GM10266 (cell line): ENCODE results near the gene PIK3C2G.

Source experiments
- DNase-seq: peaks from one replicate; pipeline ENCODE4 v3.0.0; 2012; ENCODE audit errors: extremely low spot score
- CTCF ChIP-seq: IDR thresholded peaks from 2 replicates; pipeline ENCODE4 v1.5.1; 2012; ENCODE audit warnings: mild to moderate bottlenecking, low read depth; ENCODE audit not compliant: control insufficient read depth, insufficient read depth; ENCODE audit errors: missing control alignments

PIK3C2G gene

GRCh38 chr12:18261273-18261672 lies at the start of gene PIK3C2G:
Gene PIK3C2G, plus strand, starts transcription at chr12:18261518. Its CDS starts 20,564 bp downstream, at chr12:18282082.
- TF ChIP-seq CTCF: no peak
- no peak for DNase-seq

DNA sequence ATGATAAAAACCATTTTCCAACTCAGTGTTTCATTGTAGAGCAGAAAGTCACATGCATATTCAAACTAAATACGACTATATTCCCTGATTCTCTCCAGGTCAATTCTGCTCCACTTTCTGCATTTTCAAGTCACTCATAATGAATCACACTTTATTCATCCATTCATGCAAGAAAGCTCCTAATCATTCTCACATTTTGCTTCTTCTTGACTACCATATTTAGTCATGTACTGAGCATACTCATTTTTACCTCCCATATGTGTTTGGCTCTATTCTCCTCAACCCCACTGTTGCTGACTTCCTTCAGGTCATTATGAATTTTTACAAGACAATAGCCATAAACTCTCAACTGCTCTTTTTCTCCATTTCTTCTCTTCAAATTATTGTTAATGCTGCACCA lies 43.4 kb upstream of the PIK3C2G start:
- no peak for DNase-seq
- no peak for TF ChIP-seq CTCF

DNA sequence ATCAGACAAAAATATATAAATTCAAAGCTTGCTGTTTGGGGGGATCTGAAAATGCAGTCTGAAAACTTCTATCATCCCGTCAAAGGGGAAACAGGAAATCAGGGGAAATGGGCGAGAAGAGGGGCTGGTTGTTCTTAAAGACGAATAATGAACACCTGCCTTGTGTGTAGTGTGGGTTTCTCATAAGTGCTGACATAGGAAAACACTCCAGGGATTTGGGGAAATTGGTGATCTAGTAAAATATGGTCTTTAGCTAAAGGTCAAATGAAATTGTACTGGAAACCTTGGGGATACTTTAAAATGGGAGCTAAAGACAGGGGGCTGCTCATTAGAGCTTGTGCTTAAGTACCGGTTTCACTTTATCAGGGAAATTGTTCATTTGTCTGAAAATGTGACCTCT lies 39.6 kb upstream of the PIK3C2G start:
- no peak for DNase-seq
- no peak for TF ChIP-seq CTCF

GRCh38 chr12:18222699-18223098 lies 38.6 kb upstream of the PIK3C2G start:
- TF ChIP-seq CTCF: no peak
- no peak for DNase-seq

- TF ChIP-seq CTCF: peak; percentile 41
- DNase-seq: peak; percentile 8
These were observed 36.6 kb upstream of the PIK3C2G start for GRCh38 chr12:18224745-18225144.

DNA sequence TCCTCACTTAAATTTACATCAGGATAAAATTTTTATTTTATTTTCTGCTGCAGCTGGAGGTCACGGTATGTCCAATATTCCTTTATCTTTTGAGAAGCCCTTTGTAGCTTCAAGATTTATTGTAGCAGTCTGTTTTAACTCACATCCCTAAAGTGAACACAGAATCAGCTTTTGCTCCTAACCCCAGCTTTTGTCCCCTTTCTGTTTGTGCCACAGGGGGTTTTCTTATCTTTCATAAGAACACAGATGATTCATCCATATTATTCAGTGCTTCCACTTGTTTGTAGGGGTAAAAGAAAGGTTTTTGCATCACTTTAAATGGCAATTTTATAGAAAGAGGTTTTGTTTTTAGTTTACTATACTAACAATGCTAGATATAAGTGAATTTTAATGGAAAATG lies 21.8 kb upstream of the PIK3C2G start:
- TF ChIP-seq CTCF: no peak
- DNase-seq: no peak

DNA sequence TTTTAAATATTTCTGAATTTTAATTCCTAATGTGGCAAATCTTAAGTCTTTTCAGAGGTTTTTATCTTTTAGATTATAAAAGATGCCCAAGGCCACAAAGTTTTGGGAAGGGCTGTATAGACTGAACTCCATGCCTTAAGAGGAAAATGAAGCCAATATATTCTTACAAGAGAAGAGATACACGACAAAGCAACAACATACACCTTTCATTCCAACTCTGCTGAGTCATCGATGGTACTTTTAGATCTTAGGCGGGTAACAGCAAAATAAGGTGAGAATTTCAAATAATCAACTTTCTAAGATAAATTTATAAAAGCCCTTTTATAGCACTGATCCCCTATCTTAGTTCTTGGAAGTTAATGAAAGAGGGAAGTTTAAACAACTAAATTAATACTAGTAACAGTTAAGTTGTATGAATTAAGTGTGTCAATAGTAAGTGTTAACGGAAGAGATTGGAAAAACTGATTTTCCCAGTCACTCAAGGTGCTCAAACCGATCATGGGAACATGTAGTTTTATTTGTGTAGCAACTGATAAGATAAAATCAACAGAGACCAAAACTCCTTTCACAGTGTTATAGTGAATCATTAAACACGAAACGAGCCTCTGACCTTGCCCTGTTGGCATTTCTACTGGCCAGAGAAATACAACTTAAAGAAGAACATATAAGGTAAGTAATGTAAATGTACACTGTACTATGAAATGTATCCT lies 18.8 kb upstream of the PIK3C2G start:
- TF ChIP-seq CTCF: no peak
- DNase-seq: no peak
